ENCODE results near the gene AFMID.

DNA sequence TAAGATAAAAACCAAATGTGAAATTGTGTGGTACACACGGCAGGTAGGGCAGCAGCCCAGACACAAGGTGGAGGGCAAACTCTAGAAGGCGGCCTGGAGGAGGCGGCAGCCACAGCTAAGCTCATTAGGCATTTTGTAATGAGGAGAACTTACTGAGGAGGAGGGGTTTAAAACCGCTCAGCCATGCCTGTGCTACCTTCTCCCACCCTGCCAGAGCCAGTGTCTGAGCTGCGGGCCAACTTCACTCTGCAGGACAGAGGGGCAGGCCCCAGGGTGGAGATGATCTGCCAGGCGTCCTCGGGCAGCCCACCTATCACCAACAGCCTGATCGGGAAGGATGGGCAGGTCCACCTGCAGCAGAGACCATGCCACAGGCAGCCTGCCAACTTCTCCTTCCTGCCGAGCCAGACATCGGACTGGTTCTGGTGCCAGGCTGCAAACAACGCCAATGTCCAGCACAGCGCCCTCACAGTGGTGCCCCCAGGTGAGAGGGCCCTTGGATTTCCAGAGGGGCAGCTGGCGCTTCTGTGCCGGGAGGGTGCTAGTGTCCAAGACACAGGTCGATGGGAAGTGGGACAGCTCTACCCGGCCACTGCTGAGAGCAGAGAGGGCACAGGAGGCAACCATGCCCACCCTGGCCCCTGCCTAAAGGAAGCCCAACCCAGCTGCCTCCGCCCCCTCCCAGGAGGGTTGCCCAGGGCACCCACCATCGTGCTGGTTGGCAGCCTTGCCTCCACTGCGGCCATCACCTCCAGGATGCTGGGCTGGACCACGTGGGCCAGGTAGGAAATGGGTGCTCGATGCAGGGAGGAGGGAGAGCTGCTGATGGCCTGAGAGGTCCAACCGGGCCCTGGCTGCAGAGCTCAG, 23.0 kb upstream of the AFMID start:
- TF ChIP-seq, protein P1, sequence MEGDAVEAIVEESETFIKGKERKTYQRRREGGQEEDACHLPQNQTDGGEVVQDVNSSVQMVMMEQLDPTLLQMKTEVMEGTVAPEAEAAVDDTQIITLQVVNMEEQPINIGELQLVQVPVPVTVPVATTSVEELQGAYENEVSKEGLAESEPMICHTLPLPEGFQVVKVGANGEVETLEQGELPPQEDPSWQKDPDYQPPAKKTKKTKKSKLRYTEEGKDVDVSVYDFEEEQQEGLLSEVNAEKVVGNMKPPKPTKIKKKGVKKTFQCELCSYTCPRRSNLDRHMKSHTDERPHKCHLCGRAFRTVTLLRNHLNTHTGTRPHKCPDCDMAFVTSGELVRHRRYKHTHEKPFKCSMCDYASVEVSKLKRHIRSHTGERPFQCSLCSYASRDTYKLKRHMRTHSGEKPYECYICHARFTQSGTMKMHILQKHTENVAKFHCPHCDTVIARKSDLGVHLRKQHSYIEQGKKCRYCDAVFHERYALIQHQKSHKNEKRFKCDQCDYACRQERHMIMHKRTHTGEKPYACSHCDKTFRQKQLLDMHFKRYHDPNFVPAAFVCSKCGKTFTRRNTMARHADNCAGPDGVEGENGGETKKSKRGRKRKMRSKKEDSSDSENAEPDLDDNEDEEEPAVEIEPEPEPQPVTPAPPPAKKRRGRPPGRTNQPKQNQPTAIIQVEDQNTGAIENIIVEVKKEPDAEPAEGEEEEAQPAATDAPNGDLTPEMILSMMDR (IDR thresholded peaks at IDR 0.05; ENCODE audit: extremely low read depth in 1 of 2, insufficient read depth in 1 of 2, low read depth in 1 of 2, low read length in 2 of 2), result no peak
- TF ChIP-seq POLR2AphosphoS5 (IDR thresholded peaks at IDR 0.05; ENCODE audit: insufficient read depth, low read depth, low read length), result no peak
- no peak for TF ChIP-seq POLR2A (IDR thresholded peaks at IDR 0.05; ENCODE audit: low read depth, low read length)
- no peak for TF ChIP-seq JUN (IDR thresholded peaks at IDR 0.05; ENCODE audit: borderline replicate concordance, insufficient read depth, insufficient read length, low read depth)
- no peak for TF ChIP-seq MYC (IDR thresholded peaks at IDR 0.05; ENCODE audit: low read depth, low read length)
- TF ChIP-seq EZH2 (IDR thresholded peaks at IDR 0.05; ENCODE audit: borderline replicate concordance, low read depth, low read length, severe bottlenecking), result no peak
- no peak for TF ChIP-seq GATA2 (IDR thresholded peaks at IDR 0.05; ENCODE audit: insufficient read depth, insufficient read length, low read depth, low read length)
